KMS-11 (cell line): ENCODE measurements around the gene GALNT9.

ENCODE experiments used
- H2AFZ ChIP-seq: fragments of 200-600 bp; sonication (generic); 2 replicates; pipeline ENCODE4 v1.6.1; 2016; ENCODE audit warnings: antibody characterized with exemption, mixed run types, low read depth
- H3K27ac ChIP-seq: fragments of 200-600 bp; sonication (generic); 2 replicates; pipeline ENCODE4 v1.6.1; 2016; ENCODE audit warnings: mild to moderate bottlenecking, mixed run types
- H3K27me3 ChIP-seq: fragments of 200-600 bp; sonication (generic); 2 replicates; pipeline ENCODE4 v1.6.1; 2017; ENCODE audit warnings: mild to moderate bottlenecking, low read depth, mixed run types, moderate library complexity; ENCODE audit not compliant: insufficient read depth
- H3K36me3 ChIP-seq: fragments of 200-600 bp; sonication (generic); 2 replicates; pipeline ENCODE4 v1.6.1; 2017; ENCODE audit warnings: mild to moderate bottlenecking, mixed run types; ENCODE audit not compliant: insufficient read depth
- H3K4me1 ChIP-seq: fragments of 200-600 bp; sonication (generic); 2 replicates; pipeline ENCODE4 v1.6.1; 2016; ENCODE audit warnings: mild to moderate bottlenecking, low read depth, mixed run types; ENCODE audit not compliant: poor library complexity, severe bottlenecking
- H3K4me2 ChIP-seq: fragments of 200-600 bp; sonication (generic); 2 replicates; pipeline ENCODE4 v1.7.0; 2016; ENCODE audit warnings: mild to moderate bottlenecking, mixed run types
- H3K4me3 ChIP-seq: fragments of 200-600 bp; sonication (generic); IDR thresholded peaks from 2 replicates; pipeline ENCODE4 v1.6.1; 2017; ENCODE audit warnings: low read depth, low read length, mixed read lengths; ENCODE audit not compliant: insufficient read depth
- H3K79me2 ChIP-seq: fragments of 200-600 bp; sonication (generic); 2 replicates; pipeline ENCODE4 v1.6.1; 2016; ENCODE audit warnings: low read depth, mixed run types; ENCODE audit not compliant: insufficient read depth
- H3K9ac ChIP-seq: fragments of 200-600 bp; sonication (generic); 2 replicates; pipeline ENCODE4 v1.6.1; 2016; ENCODE audit warnings: mild to moderate bottlenecking, mixed run types
- H4K20me1 ChIP-seq: fragments of 200-600 bp; sonication (generic); 2 replicates; pipeline ENCODE4 v1.6.1; 2016; ENCODE audit warnings: mild to moderate bottlenecking, mixed run types; ENCODE audit not compliant: insufficient read depth
- TF ChIP-seq, protein P1 (sequence below): fragments of 200-600 bp; sonication (generic); conservative IDR thresholded peaks from 2 replicates; pipeline ENCODE4 v1.6.1; 2017; ENCODE audit warnings: low read depth, mild to moderate bottlenecking, antibody characterized with exemption, low read length, moderate library complexity, mixed read lengths

GALNT9 gene

GRCh38 chr12:132228476-132229192 lies 100.8 kb downstream of the GALNT9 start:
- no peak overlapping the region for H3K4me3 ChIP-seq
- H3K4me2 ChIP-seq = no peak overlapping the region
- no peaks in the 10 kb centered on the region for H3K27me3 ChIP-seq
- H3K4me1 ChIP-seq = no peaks in the 10 kb centered on the region
- no peak overlapping the region for H3K27ac ChIP-seq
- no peaks in the 10 kb centered on the region for H3K36me3 ChIP-seq
- H3K79me2 ChIP-seq = no peaks in the 10 kb centered on the region
- no peaks in the 10 kb centered on the region for H4K20me1 ChIP-seq
- H2AFZ ChIP-seq = no peak overlapping the region
- TF ChIP-seq, protein P1, sequence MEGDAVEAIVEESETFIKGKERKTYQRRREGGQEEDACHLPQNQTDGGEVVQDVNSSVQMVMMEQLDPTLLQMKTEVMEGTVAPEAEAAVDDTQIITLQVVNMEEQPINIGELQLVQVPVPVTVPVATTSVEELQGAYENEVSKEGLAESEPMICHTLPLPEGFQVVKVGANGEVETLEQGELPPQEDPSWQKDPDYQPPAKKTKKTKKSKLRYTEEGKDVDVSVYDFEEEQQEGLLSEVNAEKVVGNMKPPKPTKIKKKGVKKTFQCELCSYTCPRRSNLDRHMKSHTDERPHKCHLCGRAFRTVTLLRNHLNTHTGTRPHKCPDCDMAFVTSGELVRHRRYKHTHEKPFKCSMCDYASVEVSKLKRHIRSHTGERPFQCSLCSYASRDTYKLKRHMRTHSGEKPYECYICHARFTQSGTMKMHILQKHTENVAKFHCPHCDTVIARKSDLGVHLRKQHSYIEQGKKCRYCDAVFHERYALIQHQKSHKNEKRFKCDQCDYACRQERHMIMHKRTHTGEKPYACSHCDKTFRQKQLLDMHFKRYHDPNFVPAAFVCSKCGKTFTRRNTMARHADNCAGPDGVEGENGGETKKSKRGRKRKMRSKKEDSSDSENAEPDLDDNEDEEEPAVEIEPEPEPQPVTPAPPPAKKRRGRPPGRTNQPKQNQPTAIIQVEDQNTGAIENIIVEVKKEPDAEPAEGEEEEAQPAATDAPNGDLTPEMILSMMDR = no peak
- H3K9ac ChIP-seq = no peak overlapping the region

GRCh38 chr12:132227782-132228475 lies 101.5 kb downstream of the GALNT9 start:
- Histone ChIP-seq H2AFZ (no peak overlapping the region), H3K4me3 (no peak overlapping the region), H3K27me3 (no peaks in the 10 kb centered on the region), H3K4me1 (no peaks in the 10 kb centered on the region), H3K4me2 (no peak overlapping the region), H3K9ac (no peak overlapping the region), H3K79me2 (no peaks in the 10 kb centered on the region), H4K20me1 (no peaks in the 10 kb centered on the region), H3K27ac (no peak overlapping the region), H3K36me3 (no peaks in the 10 kb centered on the region)
- TF ChIP-seq, protein P1 = no peak

GRCh38 chr12:132227118-132227517 lies 102.3 kb downstream of the GALNT9 start:
- TF ChIP-seq, protein P1 = no peak
- Histone ChIP-seq H3K79me2 (no peaks in the 10 kb centered on the region), H3K4me3 (no peak overlapping the region), H3K9ac (no peak overlapping the region), H3K4me2 (no peak overlapping the region), H2AFZ (no peak overlapping the region), H3K27ac (no peak overlapping the region), H3K4me1 (no peaks in the 10 kb centered on the region), H4K20me1 (no peaks in the 10 kb centered on the region), H3K27me3 (no peaks in the 10 kb centered on the region), H3K36me3 (no peaks in the 10 kb centered on the region)

- Histone ChIP-seq H3K9ac (no peak overlapping the region), H3K4me2 (no peak overlapping the region), H3K27ac (no peak overlapping the region)
Measured at GRCh38 chr12:132226604-132227003, 102.8 kb downstream of the GALNT9 start.

More at GRCh38 chr12:132226604-132227003, 102.8 kb downstream of the GALNT9 start:
- Histone ChIP-seq H3K4me1 (no peaks in the 10 kb centered on the region), H3K79me2 (no peaks in the 10 kb centered on the region), H2AFZ (no peak overlapping the region), H3K4me3 (no peak overlapping the region), H3K27me3 (no peaks in the 10 kb centered on the region), H3K36me3 (no peaks in the 10 kb centered on the region), H4K20me1 (no peaks in the 10 kb centered on the region)
- TF ChIP-seq, protein P1 = no peak
